H9 (cell line): ENCODE measurements around the gene RNF39. TPM values are rescaled to one million over a fixed set of nuclear protein-coding genes. Genes with fewer than 3 reads are reported as not detected.
"Not testable (repeated sequence)": the region's sequence is repeated elsewhere in the genome, so short reads cannot be mapped to it uniquely, and the experiment has no call there.

ENCODE experiments used
- DNase-seq: peaks from one replicate; pipeline ENCODE4 v3.0.0-alpha.2; 2017
- H2AFZ ChIP-seq: one replicate; pipeline ENCODE4 v1.6.1; 2013; ENCODE audit warnings: mild to moderate bottlenecking, low read length, control low read depth, moderate library complexity
- H2AK5ac ChIP-seq: 2 replicates; pipeline ENCODE4 v1.6.1; 2013; ENCODE audit warnings: low read length, control low read depth, mixed read lengths; ENCODE audit not compliant: insufficient read length
- H2BK120ac ChIP-seq: one replicate; pipeline ENCODE4 v1.6.1; 2013; ENCODE audit warnings: low read depth, mild to moderate bottlenecking, low read length, control low read depth, inconsistent platforms; ENCODE audit not compliant: poor library complexity, severe bottlenecking
- H2BK12ac ChIP-seq: 2 replicates; pipeline ENCODE4 v1.6.1; 2013; ENCODE audit warnings: low read length, control low read depth, mixed read lengths, low read depth; ENCODE audit not compliant: insufficient read length
- H2BK15ac ChIP-seq: 2 replicates; pipeline ENCODE4 v1.6.1; 2013; ENCODE audit warnings: low read depth, low read length, control low read depth
- H2BK20ac ChIP-seq: one replicate; pipeline ENCODE4 v1.6.1; 2013; ENCODE audit warnings: low read depth, mild to moderate bottlenecking, low read length, control low read depth, inconsistent platforms; ENCODE audit not compliant: poor library complexity, severe bottlenecking
- H2BK5ac ChIP-seq: 2 replicates; pipeline ENCODE4 v1.6.1; 2013; ENCODE audit warnings: low read length, control low read depth, mixed read lengths; ENCODE audit not compliant: insufficient read length
- H3K14ac ChIP-seq: 2 replicates; pipeline ENCODE4 v1.6.1; 2013; ENCODE audit warnings: low read length, control low read depth; ENCODE audit not compliant: insufficient read depth
- H3K18ac ChIP-seq: 2 replicates; pipeline ENCODE4 v1.6.1; 2013; ENCODE audit warnings: low read depth, mild to moderate bottlenecking, mixed read lengths, low read length, control low read depth; ENCODE audit not compliant: insufficient read length
- H3K23ac ChIP-seq: 2 replicates; pipeline ENCODE4 v1.6.1; 2013; ENCODE audit warnings: low read length, control low read depth, mixed read lengths, low read depth; ENCODE audit not compliant: insufficient read length
- H3K23me2 ChIP-seq: 2 replicates; pipeline ENCODE4 v1.6.1; 2013; ENCODE audit warnings: low read depth, mild to moderate bottlenecking, mixed read lengths, low read length, control low read depth; ENCODE audit not compliant: insufficient read length, poor library complexity, severe bottlenecking
- H3K27ac ChIP-seq: 2 replicates; pipeline ENCODE4 v1.5.1; 2013; ENCODE audit warnings: low read length, control low read depth, mixed read lengths, low read depth; ENCODE audit not compliant: insufficient read length
- H3K27me3 ChIP-seq: 2 replicates; pipeline ENCODE4 v1.6.1; 2013; ENCODE audit warnings: low read length, control low read depth, inconsistent platforms; ENCODE audit not compliant: insufficient read depth
- H3K4ac ChIP-seq: 2 replicates; pipeline ENCODE4 v1.6.1; 2013; ENCODE audit warnings: low read depth, mild to moderate bottlenecking, control low read depth, inconsistent platforms, low read length, moderate library complexity
- H3K4me1 ChIP-seq: 2 replicates; pipeline ENCODE4 v1.6.1; 2013; ENCODE audit warnings: low read length, control low read depth, inconsistent platforms; ENCODE audit not compliant: insufficient read depth
- H3K4me2 ChIP-seq: 2 replicates; pipeline ENCODE4 v1.6.1; 2013; ENCODE audit warnings: low read length, control low read depth, mixed read lengths; ENCODE audit not compliant: insufficient read length, insufficient read depth
- H3K56ac ChIP-seq: 2 replicates; pipeline ENCODE4 v1.6.1; 2013; ENCODE audit warnings: low read depth, mild to moderate bottlenecking, mixed read lengths, low read length, control low read depth; ENCODE audit not compliant: insufficient read length
- H3K79me1 ChIP-seq: 2 replicates; pipeline ENCODE4 v1.6.1; 2013; ENCODE audit warnings: low read depth, mild to moderate bottlenecking, moderate library complexity, low read length, control low read depth, inconsistent platforms; ENCODE audit not compliant: insufficient read depth, poor library complexity, severe bottlenecking
- H3K79me2 ChIP-seq: 2 replicates; pipeline ENCODE4 v1.6.1; 2013; ENCODE audit warnings: low read length, control low read depth, inconsistent platforms; ENCODE audit not compliant: insufficient read depth
- H3K9ac ChIP-seq: 2 replicates; pipeline ENCODE4 v1.6.1; 2013; ENCODE audit warnings: low read length, control low read depth, mixed read lengths; ENCODE audit not compliant: insufficient read length; ENCODE audit errors: extremely low read depth
- H3K9me3 ChIP-seq: one replicate; pipeline ENCODE4 v1.6.1; 2013; ENCODE audit warnings: low read depth, low read length, inconsistent platforms; ENCODE audit not compliant: control insufficient read depth
- H3T11ph ChIP-seq: one replicate; pipeline ENCODE4 v1.6.1; 2013; ENCODE audit warnings: mild to moderate bottlenecking, low read length, control low read depth, inconsistent platforms
- H4K20me1 ChIP-seq: one replicate; pipeline ENCODE4 v1.6.1; 2013; ENCODE audit not compliant: control insufficient read depth, insufficient read length, insufficient read depth
- H4K5ac ChIP-seq: 2 replicates; pipeline ENCODE4 v1.6.1; 2013; ENCODE audit warnings: low read depth, mild to moderate bottlenecking, mixed read lengths, low read length, control low read depth; ENCODE audit not compliant: insufficient read length
- H4K8ac ChIP-seq: replicated peaks from 2 replicates; pipeline ENCODE4 v1.6.1; 2013; ENCODE audit warnings: low read length, control low read depth, mixed read lengths, low read depth; ENCODE audit not compliant: insufficient read length
- H4K91ac ChIP-seq: 2 replicates; pipeline ENCODE4 v1.6.1; 2013; ENCODE audit warnings: low read depth, mild to moderate bottlenecking, moderate library complexity, mixed read lengths, low read length, control low read depth; ENCODE audit not compliant: insufficient read length
- H3K27ac Mint-ChIP-seq, 3 experiments: 2 replicates in 2 of 3; 3 replicates in 1 of 3; pipeline ENCODE4 v1.8.0; 2020 to 2021; ENCODE audit warnings: mixed read lengths in 3 of 3, mild to moderate bottlenecking in 1 of 3, moderate library complexity in 1 of 3
- H3K27me3 Mint-ChIP-seq: 2 replicates; pipeline ENCODE4 v1.8.0; 2021; ENCODE audit warnings: low read depth, mild to moderate bottlenecking, moderate library complexity, mixed read lengths
- H3K36me3 Mint-ChIP-seq, 3 experiments: 2 replicates in 2 of 3; 3 replicates in 1 of 3; pipeline ENCODE4 v1.8.0; 2020 to 2021; ENCODE audit warnings: low read depth in 3 of 3, mixed read lengths in 3 of 3; ENCODE audit not compliant: insufficient read depth in 1 of 3
- H3K4me1 Mint-ChIP-seq, 2 experiments: 2 replicates each; pipeline ENCODE4 v1.8.0; 2020; ENCODE audit warnings: mixed read lengths in 2 of 2
- H3K4me3 Mint-ChIP-seq, 2 experiments: 2 replicates in 1 of 2; 3 replicates in 1 of 2; pipeline ENCODE4 v1.8.0; 2020 to 2021; ENCODE audit warnings: mild to moderate bottlenecking in 2 of 2, mixed read lengths in 2 of 2, moderate library complexity in 1 of 2
- H3K9me3 Mint-ChIP-seq, 2 experiments: 2 replicates in 1 of 2; 3 replicates in 1 of 2; pipeline ENCODE4 v1.8.0; 2020; ENCODE audit warnings: mild to moderate bottlenecking in 2 of 2, mixed read lengths in 2 of 2, moderate library complexity in 1 of 2
- WGBS: extraction: QIAGEN DNeasy Blood & Tissue Kit; methylation state at CpG from one replicate; pipeline ENCODE4 v1.1.7; 2013; ENCODE audit warnings: missing lambda C conversion rate, low lambda C conversion rate, mixed read lengths; ENCODE audit not compliant: insufficient read length; ENCODE audit errors: extremely low coverage; 5-methylcytosine and 5-hydroxymethylcytosine counted together
- total RNA-seq: library from RNA; stranded (reverse); gene quantifications from 2 replicates; pipeline ENCODE4 v1.2.1, GENCODE V29; 2021
- TF ChIP-seq, protein P1 (sequence below): fragments of 200-600 bp; sonication (generic); conservative IDR thresholded peaks from 3 replicates; pipeline ENCODE4 v1.8.0; 2021; ENCODE audit warnings: antibody characterized with exemption, mild to moderate bottlenecking

Gene RNF39
- total RNA-seq, 1 experiment from 2014 or later, result 0.26 TPM

DNA sequence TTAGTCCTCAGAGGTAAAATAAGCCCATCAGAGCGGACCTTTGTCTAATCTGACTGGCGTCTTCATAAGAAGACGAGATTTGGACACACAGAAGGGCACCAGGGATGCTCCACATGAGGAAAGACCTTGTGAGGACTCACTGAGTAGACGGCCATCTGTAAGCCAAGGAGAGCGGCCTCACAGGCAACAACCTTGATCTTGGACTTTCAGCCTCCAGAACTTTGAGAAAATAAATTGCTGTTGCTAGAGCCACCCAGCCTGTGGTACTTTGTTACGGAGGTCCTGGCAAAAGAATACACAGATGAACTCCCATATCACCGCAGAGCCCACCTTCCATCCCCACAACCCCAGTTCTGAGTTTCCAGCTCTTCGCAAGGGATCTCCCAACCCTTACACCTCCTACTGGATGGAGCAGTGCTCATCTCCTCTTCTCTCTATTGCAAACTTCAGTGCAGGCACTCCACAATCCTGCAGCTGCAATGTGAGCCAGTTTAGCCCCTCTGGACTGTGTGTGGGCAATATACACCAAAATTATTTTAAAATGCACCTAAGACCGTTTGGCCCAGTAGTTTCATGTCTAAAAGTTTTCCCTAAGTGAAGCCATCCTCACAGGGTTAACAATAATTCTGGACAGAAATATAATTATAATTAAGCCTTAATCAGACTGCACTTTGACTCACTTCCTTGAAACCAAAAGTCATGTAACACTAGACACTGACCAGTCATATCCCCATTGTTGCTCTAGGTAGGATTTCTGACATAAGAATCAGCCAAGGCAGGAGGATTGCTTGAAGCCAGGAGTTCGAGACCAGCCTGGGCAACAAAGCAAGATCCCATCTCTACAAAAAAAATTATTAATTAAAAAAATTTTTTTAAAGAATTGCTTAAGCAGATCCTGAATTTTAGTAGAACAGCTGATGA lies 46.1 kb upstream of the RNF39 start:
- Histone ChIP-seq H3K14ac (no peak overlapping the region), H2BK15ac (no peak overlapping the region), H3K23ac (no peak overlapping the region), H2AK5ac (no peak overlapping the region), H2BK20ac (no peak overlapping the region), H2AFZ (no peak overlapping the region), H2BK12ac (no peak overlapping the region), H3K56ac (no peak overlapping the region), H4K20me1 (no peaks in the 10 kb centered on the region), H3K79me1 (no peaks in the 10 kb centered on the region), H3K4me2 (no peak overlapping the region), H3K4ac (no peak overlapping the region), H3K9ac (no peak overlapping the region), H3T11ph (no peak overlapping the region), H2BK120ac (no peak overlapping the region), H3K4me1 (no peaks in the 10 kb centered on the region), H3K9me3 (no peaks in the 10 kb centered on the region), H3K18ac (no peak overlapping the region), H3K27me3 (peaks cover 7% of the 10 kb centered on the region; the same call in 1 of the 2 replicates), H4K5ac (no peak overlapping the region), H4K8ac (no peak overlapping the region), H3K79me2 (no peaks in the 10 kb centered on the region), H3K23me2 (no peaks in the 10 kb centered on the region), H3K27ac (no peak overlapping the region), H4K91ac (no peak overlapping the region), H2BK5ac (no peak overlapping the region)
- Mint-ChIP-seq H3K4me1 (no peaks in the 10 kb centered on the region), H3K27me3 (peaks cover 42% of the 10 kb centered on the region), H3K9me3 (no peaks in the 10 kb centered on the region), H3K4me3 (no peak overlapping the region; a peak in 1 of 5 replicates), H3K27ac (no peak overlapping the region), H3K36me3 (no peaks in the 10 kb centered on the region)
- TF ChIP-seq, protein P1, sequence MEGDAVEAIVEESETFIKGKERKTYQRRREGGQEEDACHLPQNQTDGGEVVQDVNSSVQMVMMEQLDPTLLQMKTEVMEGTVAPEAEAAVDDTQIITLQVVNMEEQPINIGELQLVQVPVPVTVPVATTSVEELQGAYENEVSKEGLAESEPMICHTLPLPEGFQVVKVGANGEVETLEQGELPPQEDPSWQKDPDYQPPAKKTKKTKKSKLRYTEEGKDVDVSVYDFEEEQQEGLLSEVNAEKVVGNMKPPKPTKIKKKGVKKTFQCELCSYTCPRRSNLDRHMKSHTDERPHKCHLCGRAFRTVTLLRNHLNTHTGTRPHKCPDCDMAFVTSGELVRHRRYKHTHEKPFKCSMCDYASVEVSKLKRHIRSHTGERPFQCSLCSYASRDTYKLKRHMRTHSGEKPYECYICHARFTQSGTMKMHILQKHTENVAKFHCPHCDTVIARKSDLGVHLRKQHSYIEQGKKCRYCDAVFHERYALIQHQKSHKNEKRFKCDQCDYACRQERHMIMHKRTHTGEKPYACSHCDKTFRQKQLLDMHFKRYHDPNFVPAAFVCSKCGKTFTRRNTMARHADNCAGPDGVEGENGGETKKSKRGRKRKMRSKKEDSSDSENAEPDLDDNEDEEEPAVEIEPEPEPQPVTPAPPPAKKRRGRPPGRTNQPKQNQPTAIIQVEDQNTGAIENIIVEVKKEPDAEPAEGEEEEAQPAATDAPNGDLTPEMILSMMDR, result no peak
- DNase-seq, result no peak
- no CpG with 5 or more reads among the region's 10 CpGs for WGBS

DNA sequence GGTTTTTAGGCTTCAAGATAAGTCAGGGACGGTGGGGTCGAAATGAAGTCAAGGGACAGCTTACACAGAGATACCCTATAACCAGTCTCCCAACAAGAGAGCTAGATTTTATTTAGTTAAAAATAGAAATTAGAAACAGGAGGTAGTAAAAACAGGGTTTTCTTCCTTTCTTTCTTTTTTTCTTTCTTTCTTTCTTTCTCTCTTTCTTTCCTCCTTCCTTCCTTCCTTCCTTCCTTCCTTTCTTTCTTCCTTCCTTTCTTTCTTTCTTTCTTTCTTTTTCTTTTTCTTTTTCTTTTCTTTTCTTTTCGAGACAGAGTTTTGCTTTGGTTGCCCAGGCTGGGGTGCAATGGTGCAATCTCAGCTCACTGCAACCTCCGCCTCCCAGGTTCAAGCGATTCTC lies 43.1 kb upstream of the RNF39 start:
- not testable (repeated sequence) for H3K4me3 Mint-ChIP-seq, H3K4me2 ChIP-seq, H4K5ac ChIP-seq, H3K27me3 ChIP-seq, H3K4ac ChIP-seq, H2BK15ac ChIP-seq, H3K56ac ChIP-seq, H4K20me1 ChIP-seq, H3K18ac ChIP-seq, H2BK120ac ChIP-seq, H2BK5ac ChIP-seq, H3K27ac Mint-ChIP-seq, H3K9me3 ChIP-seq, H3K23ac ChIP-seq, DNase-seq, H2BK12ac ChIP-seq, H3K9me3 Mint-ChIP-seq, H3K27ac ChIP-seq, H3K4me1 ChIP-seq, H3K79me2 ChIP-seq, H3K23me2 ChIP-seq, H3T11ph ChIP-seq, H2BK20ac ChIP-seq, H4K8ac ChIP-seq, H4K91ac ChIP-seq, H3K4me1 Mint-ChIP-seq, H3K14ac ChIP-seq, H2AK5ac ChIP-seq, H3K36me3 Mint-ChIP-seq, H3K9ac ChIP-seq, H3K79me1 ChIP-seq, H2AFZ ChIP-seq
- peaks cover 40% of the 10 kb centered on the region for H3K27me3 Mint-ChIP-seq
- no CpG with 5 or more reads among the region's 5 CpGs for WGBS
